ENCODE data around the gene FBXL17. TPM values are rescaled to one million over a fixed set of nuclear protein-coding genes. Genes with fewer than 3 reads are reported as not detected.

Gene FBXL17
- total RNA-seq, 4 donors from 2014 or later: 14.9 to 62.5 (median 20.6) TPM

GRCh38 chr5:107814183-107814827 is 567.6 kb downstream of the FBXL17 start:
- Histone ChIP-seq H3K9me3 (no peaks in the 10 kb centered on the region), H3K27me3 (no peaks in the 10 kb centered on the region), H3K4me1 (no peaks in the 10 kb centered on the region), H3K36me3 (no peaks in the 10 kb centered on the region), H3K27ac (no peak overlapping the region), H3K4me3 (no peak overlapping the region)
- TF ChIP-seq CTCF (IDR thresholded peaks at IDR 0.05) (no peak), EP300 (IDR thresholded peaks at IDR 0.05) (no peak), POLR2A (IDR thresholded peaks at IDR 0.05) (no peak), POLR2AphosphoS5 (IDR thresholded peaks at IDR 0.05) (no peak)
- no peak for DNase-seq (ENCODE audit: low spot score in 2 of 2)
- WGBS: 85% methylated on average over 7 of the region's 7 CpGs

- Histone ChIP-seq H3K4me1 (no peaks in the 10 kb centered on the region), H3K27me3 (no peaks in the 10 kb centered on the region), H3K9me3 (no peaks in the 10 kb centered on the region)
Observed at GRCh38 chr5:107813559-107813958, 568.3 kb downstream of the FBXL17 start.

GRCh38 chr5:107812570-107813141 is 569.2 kb downstream of the FBXL17 start:
- Histone ChIP-seq H3K36me3 (no peaks in the 10 kb centered on the region), H3K4me3 (no peak overlapping the region), H3K9me3 (no peaks in the 10 kb centered on the region), H3K4me1 (no peaks in the 10 kb centered on the region), H3K27me3 (no peaks in the 10 kb centered on the region), H3K27ac (no peak overlapping the region)
- TF ChIP-seq POLR2AphosphoS5 (IDR thresholded peaks at IDR 0.05) (no peak), CTCF (IDR thresholded peaks at IDR 0.05) (no peak), POLR2A (IDR thresholded peaks at IDR 0.05) (no peak), EP300 (IDR thresholded peaks at IDR 0.05) (no peak)
- 78% methylated on average over 8 of the region's 8 CpGs for WGBS
- no peak for DNase-seq (ENCODE audit: low spot score in 2 of 2)

More at GRCh38 chr5:107813559-107813958, 568.3 kb downstream of the FBXL17 start:
- no peaks in the 10 kb centered on the region for H3K36me3 ChIP-seq
- TF ChIP-seq POLR2AphosphoS5 (IDR thresholded peaks at IDR 0.05) (no peak), POLR2A (IDR thresholded peaks at IDR 0.05) (no peak), CTCF (IDR thresholded peaks at IDR 0.05) (no peak), EP300 (IDR thresholded peaks at IDR 0.05) (no peak)
- no peak overlapping the region for H3K27ac ChIP-seq
- DNase-seq (ENCODE audit: low spot score in 2 of 2): no peak
- 92% methylated on average over 4 of the region's 4 CpGs for whole genome bisulfite sequencing
- H3K4me3 ChIP-seq: no peak overlapping the region

- TF ChIP-seq CTCF (IDR thresholded peaks at IDR 0.05) (no peak), POLR2A (IDR thresholded peaks at IDR 0.05) (no peak), POLR2AphosphoS5 (IDR thresholded peaks at IDR 0.05) (no peak), EP300 (IDR thresholded peaks at IDR 0.05) (no peak)
Observed at GRCh38 chr5:107809201-107810034, 572.5 kb downstream of the FBXL17 start.

More at GRCh38 chr5:107809201-107810034, 572.5 kb downstream of the FBXL17 start:
- H3K4me1 ChIP-seq: no peaks in the 10 kb centered on the region
- no peak overlapping the region for H3K4me3 ChIP-seq
- no peaks in the 10 kb centered on the region for H3K36me3 ChIP-seq
- 81% methylated on average over 4 of the region's 4 CpGs for WGBS
- no peaks in the 10 kb centered on the region for H3K27me3 ChIP-seq
- H3K9me3 ChIP-seq: no peaks in the 10 kb centered on the region
- DNase-seq (ENCODE audit: low spot score in 2 of 2): no peak
- H3K27ac ChIP-seq: no peak overlapping the region
